Neutrophil (primary cell): ENCODE data around the gene NUTM2F.
"Not testable (repeated sequence)": the region's sequence is repeated elsewhere in the genome, so short reads cannot be mapped to it uniquely, and the experiment has no call there.

ENCODE experiments used
- H3K27ac ChIP-seq: fragments of 200-600 bp; sonication (generic); 2 replicates; pipeline ENCODE4 v1.5.1; 2016; ENCODE audit warnings: mild to moderate bottlenecking, moderate library complexity
- H3K27me3 ChIP-seq: fragments of 200-600 bp; sonication (generic); 2 replicates; pipeline ENCODE4 v1.6.0; 2016; ENCODE audit warnings: mild to moderate bottlenecking
- H3K36me3 ChIP-seq: fragments of 200-600 bp; sonication (generic); 2 replicates; pipeline ENCODE4 v1.5.1; 2017
- H3K4me1 ChIP-seq, 2 experiments: fragments of 200-600 bp in 1 of 2; sonication (generic) in 1 of 2; 1 replicate in 1 of 2; 2 replicates in 1 of 2; pipeline versions ENCODE4 v1.5.1 to v1.6.1; 2013 to 2016; ENCODE audit warnings: low read depth in 1 of 2, low read length in 1 of 2, mild to moderate bottlenecking in 1 of 2, moderate library complexity in 1 of 2; ENCODE audit not compliant: control insufficient read depth in 1 of 2, insufficient read depth in 1 of 2
- H3K4me3 ChIP-seq, 2 experiments: fragments of 200-600 bp in 1 of 2; sonication (generic) in 1 of 2; 1 replicate in 1 of 2; 2 replicates in 1 of 2; pipeline ENCODE4 v1.5.1; 2013 to 2016; ENCODE audit warnings: low read depth in 1 of 2, low read length in 1 of 2, mild to moderate bottlenecking in 1 of 2, moderate library complexity in 1 of 2
- H3K9me3 ChIP-seq: fragments of 200-600 bp; sonication (generic); 2 replicates; pipeline ENCODE4 v1.5.1; 2016
- TF ChIP-seq, protein P1 (sequence below): fragments of 200-600 bp; sonication (generic); IDR thresholded peaks from 2 replicates; pipeline ENCODE4 v1.5.1; 2016; ENCODE audit warnings: antibody characterized with exemption

NUTM2F gene

DNA sequence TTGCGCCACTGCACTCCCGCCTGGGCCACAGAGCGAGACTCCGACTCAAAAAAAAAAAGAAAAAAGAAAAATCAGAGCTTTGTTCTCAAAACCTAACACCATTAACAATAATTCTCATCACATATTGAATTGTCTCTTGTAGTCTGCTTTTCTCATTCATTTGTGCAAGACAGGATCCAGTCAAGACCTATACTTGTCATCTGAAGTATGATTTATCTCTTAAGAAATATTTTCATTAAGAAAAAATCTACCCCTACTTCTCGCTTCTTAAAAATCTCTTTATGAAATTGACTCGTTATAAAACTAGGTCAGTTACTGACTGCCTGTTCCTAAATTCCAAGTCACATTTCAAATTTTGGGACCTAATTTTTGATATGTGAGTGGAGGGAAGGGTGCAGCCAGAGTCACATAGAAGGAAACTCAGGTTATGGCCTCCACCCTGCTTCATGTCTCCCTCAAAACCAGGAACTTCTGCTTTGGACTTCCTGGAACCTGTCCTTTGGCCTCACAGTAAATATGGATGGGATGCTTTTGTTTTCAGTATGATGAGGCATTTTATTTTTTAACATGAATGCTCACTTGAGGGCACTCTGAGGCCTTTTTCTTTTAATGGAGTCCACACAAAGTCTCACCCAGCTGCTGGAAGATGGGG, 50.4 kb downstream of the NUTM2F start:
- Histone ChIP-seq H3K9me3 (peaks cover 4% of the 10 kb centered on the region), H3K27ac (no peak overlapping the region), H3K4me3 (no peak overlapping the region), H3K36me3 (peaks cover 24% of the 10 kb centered on the region), H3K27me3 (no peaks in the 10 kb centered on the region), H3K4me1 (no peaks in the 10 kb centered on the region)
- TF ChIP-seq, protein P1, sequence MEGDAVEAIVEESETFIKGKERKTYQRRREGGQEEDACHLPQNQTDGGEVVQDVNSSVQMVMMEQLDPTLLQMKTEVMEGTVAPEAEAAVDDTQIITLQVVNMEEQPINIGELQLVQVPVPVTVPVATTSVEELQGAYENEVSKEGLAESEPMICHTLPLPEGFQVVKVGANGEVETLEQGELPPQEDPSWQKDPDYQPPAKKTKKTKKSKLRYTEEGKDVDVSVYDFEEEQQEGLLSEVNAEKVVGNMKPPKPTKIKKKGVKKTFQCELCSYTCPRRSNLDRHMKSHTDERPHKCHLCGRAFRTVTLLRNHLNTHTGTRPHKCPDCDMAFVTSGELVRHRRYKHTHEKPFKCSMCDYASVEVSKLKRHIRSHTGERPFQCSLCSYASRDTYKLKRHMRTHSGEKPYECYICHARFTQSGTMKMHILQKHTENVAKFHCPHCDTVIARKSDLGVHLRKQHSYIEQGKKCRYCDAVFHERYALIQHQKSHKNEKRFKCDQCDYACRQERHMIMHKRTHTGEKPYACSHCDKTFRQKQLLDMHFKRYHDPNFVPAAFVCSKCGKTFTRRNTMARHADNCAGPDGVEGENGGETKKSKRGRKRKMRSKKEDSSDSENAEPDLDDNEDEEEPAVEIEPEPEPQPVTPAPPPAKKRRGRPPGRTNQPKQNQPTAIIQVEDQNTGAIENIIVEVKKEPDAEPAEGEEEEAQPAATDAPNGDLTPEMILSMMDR = no peak

DNA sequence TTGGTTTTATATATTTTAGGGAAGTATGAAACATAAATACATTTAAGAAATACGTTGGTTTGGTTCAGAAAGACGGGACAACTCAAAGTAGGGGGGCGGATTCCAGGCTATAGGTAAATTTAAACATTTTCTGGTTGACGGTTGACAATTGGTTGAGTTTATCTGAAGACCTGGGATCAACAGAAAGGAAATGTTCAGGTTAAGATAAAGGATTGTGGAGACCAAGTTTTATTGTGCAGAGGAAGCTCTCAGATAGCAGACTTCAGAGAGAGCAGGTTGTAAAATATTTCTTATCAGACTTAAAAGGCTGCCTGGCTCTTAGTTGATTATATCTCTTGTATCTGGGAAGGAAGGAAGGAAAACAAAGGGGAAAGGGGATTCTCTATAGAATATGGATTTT, 51.4 kb downstream of the NUTM2F start:
- H3K36me3 ChIP-seq = peaks cover 22% of the 10 kb centered on the region
- H3K4me3 ChIP-seq, H3K9me3 ChIP-seq, H3K27ac ChIP-seq, H3K27me3 ChIP-seq, H3K4me1 ChIP-seq: not testable (repeated sequence)

DNA sequence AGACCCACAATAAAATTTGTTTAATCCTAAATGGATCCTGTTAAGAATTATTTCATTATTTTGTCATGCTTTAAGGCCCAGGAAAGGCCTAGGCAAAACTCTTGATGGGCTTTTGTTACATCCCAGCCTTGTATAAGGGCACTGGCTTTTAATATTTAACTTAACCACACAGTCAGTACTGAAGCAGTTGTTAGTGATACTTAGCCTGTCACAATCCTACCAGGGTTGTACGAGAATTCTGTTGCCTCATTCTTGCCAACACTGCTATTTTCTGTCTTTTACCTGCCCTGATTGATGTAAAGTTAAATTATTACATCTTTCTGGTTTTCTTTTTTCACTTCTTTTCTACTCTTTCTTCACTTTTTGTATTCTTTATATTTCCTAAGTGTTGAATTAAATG, 58.4 kb downstream of the NUTM2F start:
- Histone ChIP-seq H3K27me3 (no peaks in the 10 kb centered on the region), H3K9me3 (peaks cover 3% of the 10 kb centered on the region), H3K4me1 (no peaks in the 10 kb centered on the region), H3K27ac (no peak overlapping the region), H3K36me3 (no peaks in the 10 kb centered on the region), H3K4me3 (no peak overlapping the region)
- TF ChIP-seq, protein P1 = no peak

DNA sequence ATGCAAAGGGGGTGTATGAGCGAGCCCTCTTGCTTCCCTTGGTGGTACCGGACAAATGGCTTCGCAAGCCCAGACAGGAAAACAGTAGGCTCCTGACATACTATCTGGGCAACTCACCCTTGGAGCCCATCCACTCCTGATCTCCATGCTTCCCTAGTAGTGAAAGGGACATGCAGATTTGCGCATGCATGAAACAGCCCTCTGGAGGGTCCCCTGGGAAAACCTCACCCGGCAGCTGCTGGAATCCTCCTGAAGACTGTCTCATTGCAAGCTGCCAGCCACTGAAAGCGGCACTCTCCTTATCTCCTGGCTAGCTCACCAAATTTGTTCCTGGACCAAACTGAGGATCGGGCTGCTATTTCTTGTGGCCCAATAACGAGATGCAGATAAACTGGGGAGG, 59.2 kb downstream of the NUTM2F start:
- H3K9me3 ChIP-seq = peaks cover 3% of the 10 kb centered on the region
- TF ChIP-seq, protein P1 = no peak
- no peaks in the 10 kb centered on the region for H3K36me3 ChIP-seq
- H3K27me3 ChIP-seq = no peaks in the 10 kb centered on the region
- H3K4me1 ChIP-seq = no peaks in the 10 kb centered on the region
- H3K4me3 ChIP-seq = no peak overlapping the region
- H3K27ac ChIP-seq = no peak overlapping the region
